ENCODE data around the gene RNF217.

The RNF217 gene

GRCh38 chr6:125138083-125138482 lies 175.8 kb downstream of the RNF217 start:
- Mint-ChIP-seq H3K27ac (no peak overlapping the region), H3K4me3 (no peak overlapping the region), H3K9me3 (peaks cover under 1% of the 10 kb centered on the region), H3K27me3 (ENCODE audit: low read depth) (peaks cover 4% of the 10 kb centered on the region), H3K36me3 (ENCODE audit: low read depth) (no peaks in the 10 kb centered on the region), H3K4me1 (no peaks in the 10 kb centered on the region)
- no peak for TF ChIP-seq CTCF (IDR thresholded peaks at IDR 0.05; ENCODE audit: unreplicated experiment in 3 of 3)

- Mint-ChIP-seq H3K4me1 (no peaks in the 10 kb centered on the region), H3K36me3 (ENCODE audit: low read depth) (no peaks in the 10 kb centered on the region), H3K27ac (no peak overlapping the region), H3K4me3 (no peak overlapping the region), H3K9me3 (peaks cover 3% of the 10 kb centered on the region), H3K27me3 (ENCODE audit: low read depth) (peaks cover 4% of the 10 kb centered on the region)
- TF ChIP-seq CTCF (IDR thresholded peaks at IDR 0.05; ENCODE audit: unreplicated experiment in 3 of 3): no peak
Measured at GRCh38 chr6:125140808-125141207, 178.6 kb downstream of the RNF217 start.
